ENCODE results near the gene ZDHHC11B. TPM values are rescaled to one million over a fixed set of nuclear protein-coding genes. Genes with fewer than 3 reads are reported as not detected.
"Not testable (repeated sequence)": the region's sequence is repeated elsewhere in the genome, so short reads cannot be mapped to it uniquely, and the experiment has no call there.

Gene ZDHHC11B
- total RNA-seq, 1 donor from 2014 or later, result 0.09 TPM

GRCh38 chr5:691817-692528, 92.6 kb downstream of the ZDHHC11B start:
- intact Hi-C loops (cut with micrococcal nuclease), result loop anchor here (2.0 to 5.0 kb wide), 2 partner anchors 80 to 93 kb away; partner anchors contain the start of genes CEP72 and ZDHHC11B
- POLR2A ChIA-PET, result no interaction called here
- H3K4me3 Mint-ChIP-seq, result no peak overlapping the region

GRCh38 chr5:691049-691448, 93.5 kb downstream of the ZDHHC11B start:
- H3K27me3 Mint-ChIP-seq; ATAC-seq (ENCODE audit: low read depth); H3K36me3 Mint-ChIP-seq (ENCODE audit: low read depth); DNase-seq; H3K27ac Mint-ChIP-seq; H3K4me1 Mint-ChIP-seq; POLR2A ChIA-PET; H3K9me3 Mint-ChIP-seq; CTCF ChIA-PET; H3K4me3 Mint-ChIP-seq: not testable (repeated sequence)
- intact Hi-C loops (cut with micrococcal nuclease), result loop anchor here (5.0 kb wide), 1 partner anchor 79 kb away; the partner anchor contains the start of gene CEP72

More at GRCh38 chr5:691817-692528, 92.6 kb downstream of the ZDHHC11B start:
- DNase-seq (no peak), ATAC-seq (ENCODE audit: low read depth) (no peak)
- Mint-ChIP-seq H3K27ac (no peak overlapping the region), H3K4me1 (no peaks in the 10 kb centered on the region), H3K27me3 (peaks cover 3% of the 10 kb centered on the region), H3K9me3 (no peaks in the 10 kb centered on the region), H3K36me3 (ENCODE audit: low read depth) (no peaks in the 10 kb centered on the region)
- TF ChIP-seq CTCF (IDR thresholded peaks at IDR 0.05), result no peak
- CTCF ChIA-PET, result no interaction called here

GRCh38 chr5:690293-690692, 94.2 kb downstream of the ZDHHC11B start:
- intact Hi-C loops (cut with micrococcal nuclease), result loop anchor here (5.0 kb wide), 1 partner anchor 78 kb away; the partner anchor contains the start of gene CEP72
- DNase-seq; H3K4me1 Mint-ChIP-seq; CTCF ChIA-PET; H3K27me3 Mint-ChIP-seq; POLR2A ChIA-PET; H3K36me3 Mint-ChIP-seq (ENCODE audit: low read depth); H3K4me3 Mint-ChIP-seq; H3K27ac Mint-ChIP-seq; H3K9me3 Mint-ChIP-seq; ATAC-seq (ENCODE audit: low read depth): not testable (repeated sequence)

DNA sequence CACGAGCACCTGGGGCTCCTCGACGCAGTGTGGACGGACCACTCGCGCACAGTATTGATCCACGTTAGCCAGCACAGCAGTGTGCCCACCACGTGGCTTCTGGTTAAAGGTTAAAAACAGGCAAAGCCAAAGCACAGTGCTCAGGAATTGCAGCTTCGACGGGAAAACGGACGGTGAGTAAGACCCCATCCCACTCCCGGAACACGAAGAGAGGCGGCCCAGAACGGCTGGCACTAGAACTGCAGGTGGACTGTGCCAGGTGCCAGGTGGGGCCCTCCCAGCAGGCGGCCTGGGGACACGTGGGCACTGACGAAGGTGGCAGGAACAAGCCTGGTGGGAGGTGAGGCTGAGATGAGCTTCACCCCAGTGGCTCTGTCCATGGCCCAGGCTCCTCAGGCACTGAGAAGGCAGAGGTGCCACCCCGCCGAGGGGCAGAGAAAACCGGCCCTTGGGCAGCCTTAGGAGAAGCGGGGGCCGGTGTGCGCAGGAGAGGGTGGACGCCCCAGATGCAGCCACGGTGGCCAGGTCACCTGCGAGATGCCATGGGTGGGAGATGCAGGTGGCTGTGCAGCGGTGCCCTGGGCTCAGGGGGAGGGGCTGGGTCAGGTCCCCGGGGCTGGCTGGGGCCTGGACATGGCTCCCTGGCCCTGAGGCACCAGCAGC, 96.0 kb downstream of the ZDHHC11B start:
- H3K27me3 Mint-ChIP-seq; intact Hi-C loops (cut with micrococcal nuclease); H3K4me1 Mint-ChIP-seq; H3K9me3 Mint-ChIP-seq; POLR2A ChIA-PET; ATAC-seq (ENCODE audit: low read depth); H3K27ac Mint-ChIP-seq; DNase-seq; H3K36me3 Mint-ChIP-seq (ENCODE audit: low read depth); H3K4me3 Mint-ChIP-seq; CTCF ChIA-PET: not testable (repeated sequence)

GRCh38 chr5:686936-687335, 97.6 kb downstream of the ZDHHC11B start:
- H3K9me3 Mint-ChIP-seq; POLR2A ChIA-PET; H3K4me1 Mint-ChIP-seq; intact Hi-C loops (cut with micrococcal nuclease); H3K36me3 Mint-ChIP-seq (ENCODE audit: low read depth); H3K27ac Mint-ChIP-seq; CTCF ChIA-PET; ATAC-seq (ENCODE audit: low read depth); H3K4me3 Mint-ChIP-seq; H3K27me3 Mint-ChIP-seq; DNase-seq: not testable (repeated sequence)

DNA sequence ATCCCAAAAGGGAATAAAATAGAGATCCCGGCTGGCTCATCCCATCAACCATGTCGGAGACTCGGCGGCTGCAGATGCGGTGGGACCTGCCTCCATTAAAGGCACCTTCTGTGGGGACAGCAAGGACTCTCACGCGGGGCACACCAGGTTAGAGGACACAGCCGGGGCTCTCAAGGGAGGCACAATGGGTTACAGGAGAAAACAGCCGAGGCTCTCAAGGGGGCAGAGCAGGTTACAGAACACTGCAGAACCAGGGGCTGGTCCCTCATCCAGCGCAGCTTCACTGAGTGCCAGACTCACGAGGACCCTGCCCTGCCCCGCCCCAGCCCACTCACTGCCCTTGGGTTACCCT, 98.4 kb downstream of the ZDHHC11B start:
- H3K4me3 Mint-ChIP-seq; H3K36me3 Mint-ChIP-seq (ENCODE audit: low read depth); H3K9me3 Mint-ChIP-seq; DNase-seq; ATAC-seq (ENCODE audit: low read depth); CTCF ChIA-PET; POLR2A ChIA-PET; H3K4me1 Mint-ChIP-seq; H3K27ac Mint-ChIP-seq; H3K27me3 Mint-ChIP-seq; intact Hi-C loops (cut with micrococcal nuclease): not testable (repeated sequence)

GRCh38 chr5:685262-686171, 99.0 kb downstream of the ZDHHC11B start:
- H3K27ac Mint-ChIP-seq, result no peak overlapping the region
- no peak for TF ChIP-seq CTCF (IDR thresholded peaks at IDR 0.05)
- no peaks in the 10 kb centered on the region for H3K4me1 Mint-ChIP-seq
- ChIA-PET POLR2A (no interaction called here), CTCF (no interaction called here)
- peaks cover 5% of the 10 kb centered on the region for H3K27me3 Mint-ChIP-seq
- no peaks in the 10 kb centered on the region for H3K36me3 Mint-ChIP-seq (ENCODE audit: low read depth)
- H3K9me3 Mint-ChIP-seq, result no peaks in the 10 kb centered on the region
- no peak overlapping the region for H3K4me3 Mint-ChIP-seq
- no peak for ATAC-seq (ENCODE audit: low read depth)
- intact Hi-C loops (cut with micrococcal nuclease), result no loop called here
- no peak for DNase-seq
